NT2/D1 (cell line): ENCODE measurements around the gene KLHL29.

ENCODE experiments used
- DNase-seq: peaks from one replicate; pipeline ENCODE4 v3.0.0-alpha.2; 2011; ENCODE audit warnings: low read depth, low spot score
- H3K27me3 ChIP-seq: 2 replicates; pipeline ENCODE4 v1.6.0; 2011; ENCODE audit warnings: mild to moderate bottlenecking; ENCODE audit not compliant: insufficient read length, insufficient read depth
- H3K36me3 ChIP-seq: 2 replicates; pipeline ENCODE4 v1.6.1; 2011; ENCODE audit warnings: mild to moderate bottlenecking, low read length, mixed read lengths; ENCODE audit not compliant: insufficient read depth, insufficient read length
- H3K4me1 ChIP-seq: 2 replicates; pipeline ENCODE4 v1.5.1; 2011; ENCODE audit not compliant: insufficient read depth, insufficient read length
- H3K4me3 ChIP-seq: 2 replicates; pipeline ENCODE4 v1.5.1; 2011; ENCODE audit warnings: low read depth; ENCODE audit not compliant: insufficient read length
- H3K9ac ChIP-seq: 2 replicates; pipeline ENCODE4 v1.6.0; 2011; ENCODE audit warnings: low read depth; ENCODE audit not compliant: insufficient read length
- H3K9me3 ChIP-seq: 2 replicates; pipeline ENCODE4 v1.5.1; 2011; ENCODE audit warnings: mild to moderate bottlenecking, low read length; ENCODE audit not compliant: insufficient read depth
- SUZ12 ChIP-seq: IDR thresholded peaks from 2 replicates; pipeline ENCODE4 v1.6.1; 2011; ENCODE audit not compliant: insufficient read length, insufficient read depth; ENCODE audit errors: extremely low read depth
- YY1 ChIP-seq: IDR thresholded peaks from 2 replicates; pipeline ENCODE4 v1.6.1; 2011; ENCODE audit not compliant: insufficient read length, insufficient read depth
- ZNF274 ChIP-seq: IDR thresholded peaks from 2 replicates; pipeline ENCODE4 v1.6.1; 2011; ENCODE audit warnings: mild to moderate bottlenecking, low read depth, low read length

KLHL29 gene

DNA sequence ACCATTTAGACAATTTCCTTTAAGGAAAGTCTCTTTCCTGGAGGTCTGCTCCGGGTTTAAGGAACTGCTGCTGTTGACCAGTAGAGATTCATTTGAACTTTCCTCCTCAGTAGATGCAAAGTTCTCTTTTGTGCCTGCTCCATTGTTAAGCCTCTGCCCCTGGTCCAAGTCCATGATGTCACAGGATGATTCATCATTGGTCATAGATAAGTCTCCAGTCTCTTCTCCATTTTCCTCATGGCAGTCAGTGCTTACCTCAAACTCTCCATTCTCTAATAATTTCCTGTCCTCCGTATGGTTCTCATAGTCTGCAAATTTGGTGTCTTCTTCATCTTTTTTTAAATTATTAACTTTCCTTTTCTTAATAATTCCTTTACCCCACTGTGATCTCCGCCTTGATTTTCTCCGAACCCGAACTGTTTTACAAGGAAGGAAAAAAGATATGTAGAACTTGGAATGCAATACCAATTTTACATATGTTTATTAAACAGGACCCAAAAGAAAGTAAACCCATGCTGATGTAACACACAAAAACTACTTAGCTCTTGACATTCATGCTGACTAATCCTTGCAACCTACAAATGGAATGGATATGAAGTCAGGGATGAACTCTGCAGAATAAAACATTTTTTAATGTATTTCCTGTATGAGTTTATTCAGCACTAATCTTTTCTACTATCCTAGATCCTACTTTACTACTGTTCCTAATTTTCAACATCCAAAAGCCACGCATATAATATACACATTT is 372.9 kb downstream of the KLHL29 start:
- no peak overlapping the region for H3K9ac ChIP-seq
- DNase-seq, result no peak

More for the DNA sequence above, 372.9 kb downstream of the KLHL29 start:
- Histone ChIP-seq H3K4me1 (no peaks in the 10 kb centered on the region), H3K9me3 (no peaks in the 10 kb centered on the region), H3K4me3 (no peak overlapping the region), H3K27me3 (no peaks in the 10 kb centered on the region), H3K36me3 (peaks cover 13% of the 10 kb centered on the region)
- TF ChIP-seq YY1 (no peak), ZNF274 (no peak), SUZ12 (no peak)
